ENCODE data around the gene CNN1. TPM values are rescaled to one million over a fixed set of nuclear protein-coding genes. Genes with fewer than 3 reads are reported as not detected.
A peak's percentile ranks its signal among the peaks of the same experiment; 100 is the strongest.

Gene CNN1
- total RNA-seq, 1 experiment from 2014 or later: 0.54 TPM

- no peaks in the 10 kb centered on the region for H3K27me3 ChIP-seq (replicated peaks; ENCODE audit: control insufficient read depth, insufficient read depth, low read length)
- ChIA-PET CTCF (interaction anchor here (0.6 to 1.4 kb wide), 6 partner anchors 10 to 191 kb away, joined by 3 to 6 read pairs (median 4); partner anchors contain the start of gene SWSAP1), POLR2A (no interaction called here)
- Mint-ChIP-seq H3K4me1 (ENCODE audit: low read depth, unreplicated experiment) (peaks cover 6% of the 10 kb centered on the region), H3K36me3 (ENCODE audit: insufficient read depth, unreplicated experiment) (no peaks in the 10 kb centered on the region), H3K27me3 (ENCODE audit: insufficient read depth, unreplicated experiment) (no peaks in the 10 kb centered on the region), H3K27ac (ENCODE audit: unreplicated experiment) (peak overlapping the region; percentile 83), H3K4me3 (ENCODE audit: unreplicated experiment) (peak overlapping the region; percentile 69), H3K9me3 (ENCODE audit: unreplicated experiment) (no peaks in the 10 kb centered on the region)
- TF ChIP-seq CTCF (IDR thresholded peaks at IDR 0.05; ENCODE audit: insufficient read depth in 1 of 2, low read depth in 1 of 2, low read length in 1 of 2, severe bottlenecking in 1 of 2, unreplicated experiment in 1 of 2): peak; percentile 75 to 84
- peak overlapping the region; percentile 28 for H3K4me3 ChIP-seq (ENCODE audit: low read depth, low read length)
- no peaks in the 10 kb centered on the region for H3K36me3 ChIP-seq (ENCODE audit: control insufficient read depth, insufficient read depth, low read length)
- H3K4me1 ChIP-seq: peaks cover 4% of the 10 kb centered on the region; the same call in 1 of the 2 replicates
- no peaks in the 10 kb centered on the region for H3K9me3 ChIP-seq
- intact Hi-C loops (cut with micrococcal nuclease; ENCODE audit: unreplicated experiment): loop anchor here (2.0 kb wide), 1 partner anchor 51 kb away; no protein-coding TSS in a partner anchor
- no TSS peak for BruUV-seq (replicated peaks)
- peak; percentile 83 to 92 for DNase-seq
These were observed 2.7 kb upstream of the CNN1 start for GRCh38 chr19:11535792-11536595.

- Mint-ChIP-seq H3K27ac (ENCODE audit: unreplicated experiment) (no peak overlapping the region), H3K9me3 (ENCODE audit: unreplicated experiment) (no peaks in the 10 kb centered on the region), H3K36me3 (ENCODE audit: insufficient read depth, unreplicated experiment) (no peaks in the 10 kb centered on the region), H3K4me1 (ENCODE audit: low read depth, unreplicated experiment) (no peaks in the 10 kb centered on the region), H3K4me3 (ENCODE audit: unreplicated experiment) (peak overlapping the region; percentile 6), H3K27me3 (ENCODE audit: insufficient read depth, unreplicated experiment) (no peaks in the 10 kb centered on the region)
- Histone ChIP-seq H3K27me3 (replicated peaks; ENCODE audit: control insufficient read depth, insufficient read depth, low read length) (no peaks in the 10 kb centered on the region), H3K36me3 (ENCODE audit: control insufficient read depth, insufficient read depth, low read length) (no peaks in the 10 kb centered on the region), H3K9me3 (no peaks in the 10 kb centered on the region), H3K4me1 (peaks cover 4% of the 10 kb centered on the region; the same call in 1 of the 2 replicates), H3K4me3 (ENCODE audit: low read depth, low read length) (peak overlapping the region; percentile 27)
- DNase-seq: no peak
- intact Hi-C loops (cut with micrococcal nuclease; ENCODE audit: unreplicated experiment): no loop called here
- TF ChIP-seq CTCF (IDR thresholded peaks at IDR 0.05; ENCODE audit: insufficient read depth in 1 of 2, low read depth in 1 of 2, low read length in 1 of 2, severe bottlenecking in 1 of 2, unreplicated experiment in 1 of 2): no peak
- ChIA-PET CTCF (no interaction called here), POLR2A (no interaction called here)
- BruUV-seq (replicated peaks): no TSS peak
These were observed 1.1 kb downstream of the CNN1 start for GRCh38 chr19:11539495-11540365.

- Mint-ChIP-seq H3K9me3 (ENCODE audit: unreplicated experiment) (no peaks in the 10 kb centered on the region), H3K27me3 (ENCODE audit: insufficient read depth, unreplicated experiment) (no peaks in the 10 kb centered on the region), H3K4me3 (ENCODE audit: unreplicated experiment) (no peak overlapping the region), H3K4me1 (ENCODE audit: low read depth, unreplicated experiment) (no peaks in the 10 kb centered on the region), H3K36me3 (ENCODE audit: insufficient read depth, unreplicated experiment) (no peaks in the 10 kb centered on the region), H3K27ac (ENCODE audit: unreplicated experiment) (no peak overlapping the region)
- no TSS peak for BruUV-seq (replicated peaks)
- CTCF ChIA-PET: no interaction called here
- TF ChIP-seq CTCF (IDR thresholded peaks at IDR 0.05; ENCODE audit: insufficient read depth in 1 of 2, low read depth in 1 of 2, low read length in 1 of 2, severe bottlenecking in 1 of 2, unreplicated experiment in 1 of 2): no peak
- Histone ChIP-seq H3K4me1 (peaks cover 1% of the 10 kb centered on the region; the same call in 1 of the 2 replicates), H3K9me3 (no peaks in the 10 kb centered on the region), H3K4me3 (ENCODE audit: low read depth, low read length) (no peak overlapping the region), H3K27me3 (replicated peaks; ENCODE audit: control insufficient read depth, insufficient read depth, low read length) (no peaks in the 10 kb centered on the region), H3K36me3 (ENCODE audit: control insufficient read depth, insufficient read depth, low read length) (no peaks in the 10 kb centered on the region)
- POLR2A ChIA-PET: no interaction called here
- no peak for DNase-seq
- intact Hi-C loops (cut with micrococcal nuclease; ENCODE audit: unreplicated experiment): no loop called here
These were observed 2.0 kb downstream of the CNN1 start for GRCh38 chr19:11540645-11541044.

All from Caco-2 (cell line).